Renal cortical epithelial cell (primary cell): ENCODE results near the gene DIP2C. TPM values are rescaled to one million over a fixed set of nuclear protein-coding genes. Genes with fewer than 3 reads are reported as not detected.
"Not testable (repeated sequence)": the region's sequence is repeated elsewhere in the genome, so short reads cannot be mapped to it uniquely, and the experiment has no call there.

ENCODE experiments used
- DNase-seq: peaks from one replicate; pipeline ENCODE4 v3.0.0-alpha.2; 2011; ENCODE audit warnings: low read depth
- total RNA-seq: library from RNA; depleted of rRNA; stranded (reverse); fragments of >200 nt; gene quantifications from 2 replicates; pipeline ENCODE4 v1.2.3, GENCODE V29; 2014

The DIP2C gene
- total RNA-seq, 1 donor from 2014 or later = 14.4 TPM

- DNase-seq = peak; percentile 81
These were observed 29.8 kb downstream of the DIP2C start for GRCh38 chr10:659688-660141.

- not testable (repeated sequence) for DNase-seq
These were observed 31.6 kb downstream of the DIP2C start for GRCh38 chr10:657816-658350.

GRCh38 chr10:656883-657282 lies 32.6 kb downstream of the DIP2C start:
- DNase-seq = no peak

- no peak for DNase-seq
These were observed 34.3 kb downstream of the DIP2C start for GRCh38 chr10:655184-655583.

GRCh38 chr10:654647-654996 lies 34.8 kb downstream of the DIP2C start:
- no peak for DNase-seq

- no peak for DNase-seq
These were observed 35.3 kb downstream of the DIP2C start for GRCh38 chr10:653991-654646.

GRCh38 chr10:652832-653459 lies 36.5 kb downstream of the DIP2C start:
- not testable (repeated sequence) for DNase-seq

- no peak for DNase-seq
These were observed 37.2 kb downstream of the DIP2C start for GRCh38 chr10:652233-652632.

- no peak for DNase-seq
These were observed 37.8 kb downstream of the DIP2C start for GRCh38 chr10:651692-652091.

GRCh38 chr10:650886-651615 lies 38.4 kb downstream of the DIP2C start:
- DNase-seq = peak; percentile 42

- no peak for DNase-seq
These were observed 39.0 kb downstream of the DIP2C start for GRCh38 chr10:650441-650851.

GRCh38 chr10:649798-650440 lies 39.5 kb downstream of the DIP2C start:
- peak; percentile 92 for DNase-seq

GRCh38 chr10:649445-649797 lies 40.0 kb downstream of the DIP2C start:
- peak; percentile 91 for DNase-seq

- DNase-seq = not testable (repeated sequence)
These were observed 42.4 kb downstream of the DIP2C start for GRCh38 chr10:647019-647418.

- DNase-seq = no peak
These were observed 43.3 kb downstream of the DIP2C start for GRCh38 chr10:646118-646524.

- DNase-seq = no peak
These were observed 44.5 kb downstream of the DIP2C start for GRCh38 chr10:644943-645334.

- DNase-seq = no peak
These were observed 45.2 kb downstream of the DIP2C start for GRCh38 chr10:644076-644942.

GRCh38 chr10:642186-642890 lies 47.1 kb downstream of the DIP2C start:
- no peak for DNase-seq

GRCh38 chr10:641149-642010 lies 48.1 kb downstream of the DIP2C start:
- DNase-seq = no peak

GRCh38 chr10:640673-641045 lies 48.8 kb downstream of the DIP2C start:
- no peak for DNase-seq
